ENCODE measurements around the gene SMYD2. TPM values are rescaled to one million over a fixed set of nuclear protein-coding genes. Genes with fewer than 3 reads are reported as not detected.
A peak's percentile ranks its signal among the peaks of the same experiment; 100 is the strongest.

The SMYD2 gene
- total and polyA plus RNA-seq, 8 donors: 12.9 to 26.3 (median 16.8) TPM

GRCh38 chr1:214327514-214327913 lies 46.6 kb downstream of the SMYD2 start:
- Histone ChIP-seq H3K4me3 (no peak overlapping the region), H3K4me1 (no peaks in the 10 kb centered on the region), H3K27me3 (no peaks in the 10 kb centered on the region), H3K27ac (no peak overlapping the region), H3K36me3 (no peaks in the 10 kb centered on the region), H3K9me3 (no peaks in the 10 kb centered on the region)
- 53 to 68% methylated on average over 1 of the region's 1 CpG for WGBS, 2 donors
- ATAC-seq (no peak), FAIRE-seq (no peak), DNase-seq (no peak)
- no peak for TF ChIP-seq CTCF (IDR thresholded peaks at IDR 0.05)
- intact Hi-C loops (cut with DNase I): loop anchor here in 2 of 3 donors (5.0 to 10.0 kb wide), 3 partner anchors 53 to 115 kb away; no protein-coding TSS in a partner anchor

GRCh38 chr1:214328770-214329469 lies 48.0 kb downstream of the SMYD2 start:
- intact Hi-C loops (cut with DNase I): loop anchor here in 2 of 3 donors (5.0 to 10.0 kb wide), 3 partner anchors 54 to 117 kb away; no protein-coding TSS in a partner anchor
- ATAC-seq (peak; percentile 91 to 97 (median 97)), FAIRE-seq (no peak), DNase-seq (peak; percentile 64 to 88 (median 80))
- Histone ChIP-seq H3K4me3 (no peak overlapping the region), H3K27ac (no peak overlapping the region), H3K4me1 (no peaks in the 10 kb centered on the region), H3K9me3 (no peaks in the 10 kb centered on the region), H3K36me3 (no peaks in the 10 kb centered on the region), H3K27me3 (no peaks in the 10 kb centered on the region)
- TF ChIP-seq CTCF (IDR thresholded peaks at IDR 0.05): peak; percentile 70 to 83 (median 75)
- 57 to 59% methylated on average over 11 of the region's 11 CpGs for WGBS, 2 donors

- Histone ChIP-seq H3K4me1 (no peaks in the 10 kb centered on the region), H3K4me3 (no peak overlapping the region), H3K27me3 (no peaks in the 10 kb centered on the region), H3K27ac (no peak overlapping the region), H3K9me3 (no peaks in the 10 kb centered on the region), H3K36me3 (no peaks in the 10 kb centered on the region)
- intact Hi-C loops (cut with DNase I): loop anchor here in 2 of 3 donors (5.0 to 10.0 kb wide), 5 partner anchors 55 to 258 kb away; no protein-coding TSS in a partner anchor
- WGBS, 2 donors: 86 to 88% methylated on average over 20 of the region's 20 CpGs
- DNase-seq (peak in 1 of 6 donors; percentile 52), ATAC-seq (no peak), FAIRE-seq (no peak)
- TF ChIP-seq CTCF (IDR thresholded peaks at IDR 0.05): no peak
Measured at GRCh38 chr1:214329470-214330220, 48.7 kb downstream of the SMYD2 start.

- Histone ChIP-seq H3K36me3 (no peaks in the 10 kb centered on the region), H3K9me3 (no peaks in the 10 kb centered on the region), H3K4me3 (no peak overlapping the region), H3K4me1 (no peaks in the 10 kb centered on the region), H3K27ac (no peak overlapping the region), H3K27me3 (no peaks in the 10 kb centered on the region)
- no peak for TF ChIP-seq CTCF (IDR thresholded peaks at IDR 0.05)
- FAIRE-seq (no peak), DNase-seq (no peak), ATAC-seq (no peak)
- intact Hi-C loops (cut with DNase I): loop anchor here in 2 of 3 donors (5.0 kb wide), 2 partner anchors 68 to 257 kb away; no protein-coding TSS in a partner anchor
- WGBS, 2 donors: 88 to 93% methylated on average over 3 of the region's 3 CpGs
Measured at GRCh38 chr1:214330222-214330621, 49.3 kb downstream of the SMYD2 start.

All from pancreas (tissue), 10 donors.